Neural progenitor cell (in vitro differentiated cells): ENCODE measurements around the gene TNIK.

Source experiments
- CTCF ChIP-seq: fragments of 200-600 bp; sonication (generic); IDR thresholded peaks from 2 replicates; pipeline ENCODE4 v1.5.1; 2017; ENCODE audit warnings: antibody characterized with exemption, mild to moderate bottlenecking
- EZH2 ChIP-seq: fragments of 200-600 bp; sonication (generic); IDR thresholded peaks from 2 replicates; pipeline ENCODE4 v1.6.1; 2017; ENCODE audit warnings: antibody characterized with exemption, mild to moderate bottlenecking, moderate library complexity
- EZH2phosphoT487 ChIP-seq: fragments of 200-600 bp; sonication (generic); IDR thresholded peaks from 2 replicates; pipeline ENCODE4 v1.6.1; 2017; ENCODE audit warnings: antibody characterized with exemption

- TF ChIP-seq CTCF (no peak), EZH2 (no peak), EZH2phosphoT487 (no peak)
Observed at GRCh38 chr3:171431550-171431949, 28.7 kb downstream of the TNIK start.
